NT2/D1 (cell line): Measurements from ENCODE around the gene NRG2.

ENCODE experiments used
- DNase-seq: peaks from one replicate; pipeline ENCODE4 v3.0.0-alpha.2; 2011; ENCODE audit warnings: low read depth, low spot score
- H3K27me3 ChIP-seq: 2 replicates; pipeline ENCODE4 v1.6.0; 2011; ENCODE audit warnings: mild to moderate bottlenecking; ENCODE audit not compliant: insufficient read length, insufficient read depth
- H3K36me3 ChIP-seq: 2 replicates; pipeline ENCODE4 v1.6.1; 2011; ENCODE audit warnings: mild to moderate bottlenecking, low read length, mixed read lengths; ENCODE audit not compliant: insufficient read depth, insufficient read length
- H3K4me1 ChIP-seq: 2 replicates; pipeline ENCODE4 v1.5.1; 2011; ENCODE audit not compliant: insufficient read depth, insufficient read length
- H3K4me3 ChIP-seq: 2 replicates; pipeline ENCODE4 v1.5.1; 2011; ENCODE audit warnings: low read depth; ENCODE audit not compliant: insufficient read length
- H3K9ac ChIP-seq: 2 replicates; pipeline ENCODE4 v1.6.0; 2011; ENCODE audit warnings: low read depth; ENCODE audit not compliant: insufficient read length
- H3K9me3 ChIP-seq: 2 replicates; pipeline ENCODE4 v1.5.1; 2011; ENCODE audit warnings: mild to moderate bottlenecking, low read length; ENCODE audit not compliant: insufficient read depth
- SUZ12 ChIP-seq: IDR thresholded peaks from 2 replicates; pipeline ENCODE4 v1.6.1; 2011; ENCODE audit not compliant: insufficient read length, insufficient read depth; ENCODE audit errors: extremely low read depth
- YY1 ChIP-seq: IDR thresholded peaks from 2 replicates; pipeline ENCODE4 v1.6.1; 2011; ENCODE audit not compliant: insufficient read length, insufficient read depth
- ZNF274 ChIP-seq: IDR thresholded peaks from 2 replicates; pipeline ENCODE4 v1.6.1; 2011; ENCODE audit warnings: mild to moderate bottlenecking, low read depth, low read length

NRG2 gene

DNA sequence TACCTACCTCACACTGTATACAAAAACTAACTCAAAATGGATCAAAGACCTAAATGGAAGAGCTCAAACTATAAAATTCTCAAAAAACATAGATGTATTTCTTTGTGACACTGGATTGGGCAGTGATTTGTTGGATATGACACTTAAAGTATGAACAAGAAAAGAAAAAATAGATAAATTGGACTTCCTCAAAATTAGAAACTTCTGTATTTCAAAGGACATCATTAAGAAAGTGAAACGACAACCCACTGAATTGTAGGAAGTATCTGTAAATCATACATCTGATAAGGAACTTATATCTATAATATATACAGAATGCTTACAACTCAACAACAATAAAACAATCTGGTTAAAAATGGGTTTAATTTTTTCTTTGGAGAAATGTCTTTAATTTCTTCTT is 96.7 kb downstream of the NRG2 start:
- Histone ChIP-seq H3K36me3 (no peaks in the 10 kb centered on the region), H3K4me3 (no peak overlapping the region), H3K9me3 (peaks cover 11% of the 10 kb centered on the region), H3K9ac (no peak overlapping the region), H3K4me1 (no peaks in the 10 kb centered on the region), H3K27me3 (no peaks in the 10 kb centered on the region)
- TF ChIP-seq ZNF274 (no peak), YY1 (no peak), SUZ12 (no peak)
- no peak for DNase-seq

DNA sequence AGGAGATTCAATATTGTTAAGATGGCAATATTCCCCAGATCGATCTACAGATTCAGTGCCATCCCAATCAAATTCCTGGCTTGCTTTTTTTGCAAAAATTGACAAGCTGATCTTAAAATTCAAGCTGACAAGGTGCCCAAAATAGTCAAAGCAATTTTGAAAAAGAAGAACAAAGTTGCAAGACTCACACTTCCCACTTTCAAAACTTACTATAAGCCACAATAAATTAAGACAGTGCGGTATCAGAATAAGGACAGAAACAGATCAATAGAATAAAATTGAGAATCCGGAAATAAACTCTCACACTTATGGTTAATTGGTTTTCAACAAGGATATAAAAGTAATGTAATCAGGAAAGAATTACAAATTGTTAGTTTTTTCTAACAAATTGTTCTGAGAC is 97.1 kb downstream of the NRG2 start:
- Histone ChIP-seq H3K9me3 (peaks cover 11% of the 10 kb centered on the region), H3K4me1 (no peaks in the 10 kb centered on the region), H3K27me3 (no peaks in the 10 kb centered on the region), H3K9ac (no peak overlapping the region), H3K36me3 (no peaks in the 10 kb centered on the region), H3K4me3 (no peak overlapping the region)
- DNase-seq = no peak
- TF ChIP-seq YY1 (no peak), ZNF274 (no peak), SUZ12 (no peak)

DNA sequence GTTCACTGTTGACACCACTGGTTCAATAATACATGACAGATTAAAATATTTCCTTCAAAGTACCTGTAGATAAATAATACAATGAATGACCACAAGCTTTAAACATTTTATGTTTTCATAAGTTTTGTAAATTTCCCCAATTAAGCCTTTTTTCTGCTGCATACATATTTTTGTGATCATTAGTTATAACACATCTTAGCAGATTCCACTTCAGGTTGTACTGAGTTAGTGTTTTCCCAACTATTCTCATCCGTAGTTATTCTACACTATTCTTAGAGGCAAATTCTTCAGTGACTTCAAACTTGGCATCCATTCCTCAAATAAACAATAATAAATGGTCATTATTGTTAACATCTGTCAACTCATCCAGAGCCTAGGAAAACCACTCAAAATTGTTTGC is 100.9 kb downstream of the NRG2 start:
- Histone ChIP-seq H3K9me3 (peaks cover 11% of the 10 kb centered on the region), H3K9ac (no peak overlapping the region), H3K4me1 (no peaks in the 10 kb centered on the region), H3K4me3 (no peak overlapping the region), H3K27me3 (no peaks in the 10 kb centered on the region), H3K36me3 (no peaks in the 10 kb centered on the region)
- TF ChIP-seq SUZ12 = no peak
- no peak for TF ChIP-seq YY1
- no peak for TF ChIP-seq ZNF274
- DNase-seq = no peak

DNA sequence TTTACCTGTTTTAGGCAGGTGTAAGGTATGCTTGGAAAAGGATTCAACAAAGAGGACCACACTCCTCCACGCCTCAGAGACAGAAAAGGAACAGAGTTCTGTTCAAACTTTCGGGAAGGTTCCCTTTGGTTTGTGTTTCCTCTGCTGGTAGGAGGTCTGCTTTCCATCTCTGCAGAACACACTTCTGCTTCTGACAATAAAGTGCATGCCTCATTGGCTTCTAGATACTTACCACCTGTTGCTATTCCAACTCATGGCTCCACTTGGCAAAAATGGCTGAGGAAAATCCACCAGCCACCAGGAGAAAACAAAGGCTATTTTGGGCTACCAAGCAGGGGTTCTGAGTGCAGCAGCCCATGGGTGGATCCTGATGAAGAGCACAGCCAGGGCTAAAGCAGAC is 112.7 kb downstream of the NRG2 start:
- Histone ChIP-seq H3K36me3 (no peaks in the 10 kb centered on the region), H3K27me3 (peaks cover 3% of the 10 kb centered on the region), H3K9me3 (no peaks in the 10 kb centered on the region), H3K4me3 (no peak overlapping the region), H3K9ac (no peak overlapping the region), H3K4me1 (peaks cover 4% of the 10 kb centered on the region)
- TF ChIP-seq SUZ12 (no peak), YY1 (no peak), ZNF274 (no peak)
- DNase-seq = no peak

DNA sequence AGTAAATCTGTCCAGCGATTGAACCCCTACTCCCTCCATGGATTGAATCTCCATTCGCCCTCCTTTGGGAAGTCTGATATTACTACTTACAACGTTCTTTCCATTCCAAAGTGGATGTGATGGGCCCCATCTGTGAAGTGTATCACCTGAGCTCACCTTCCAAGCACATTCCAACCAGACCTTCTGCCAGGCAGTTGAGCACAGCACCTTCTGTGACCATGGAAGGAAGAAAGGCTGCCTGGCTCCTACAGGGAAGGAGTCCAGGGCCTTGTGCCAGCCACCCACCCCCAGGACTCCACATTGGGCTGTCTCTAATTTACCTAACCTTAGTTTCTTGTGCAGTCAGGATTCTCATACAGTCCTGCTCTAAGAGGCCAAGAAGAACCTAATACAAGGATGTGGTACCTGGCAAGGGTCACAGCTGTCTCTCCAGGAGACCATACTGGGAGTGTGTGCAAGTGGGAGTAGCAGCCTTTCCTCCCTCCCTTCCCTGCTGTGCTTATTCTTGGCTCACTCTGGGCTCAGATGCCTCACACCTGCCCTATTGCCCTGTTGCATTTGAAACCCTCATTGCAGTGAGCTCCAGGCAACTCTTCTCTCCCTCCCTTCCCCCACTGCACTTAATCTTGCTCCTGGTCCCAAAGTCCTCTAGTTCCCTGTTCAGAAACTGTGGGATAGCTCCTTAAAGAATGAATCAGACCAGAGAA is 116.1 kb downstream of the NRG2 start:
- Histone ChIP-seq H3K36me3 (no peaks in the 10 kb centered on the region), H3K9ac (no peak overlapping the region), H3K27me3 (peaks cover 3% of the 10 kb centered on the region), H3K4me1 (peaks cover 4% of the 10 kb centered on the region), H3K9me3 (no peaks in the 10 kb centered on the region), H3K4me3 (no peak overlapping the region)
- no peak for DNase-seq
- TF ChIP-seq YY1 = no peak
- TF ChIP-seq ZNF274 = no peak
- no peak for TF ChIP-seq SUZ12

DNA sequence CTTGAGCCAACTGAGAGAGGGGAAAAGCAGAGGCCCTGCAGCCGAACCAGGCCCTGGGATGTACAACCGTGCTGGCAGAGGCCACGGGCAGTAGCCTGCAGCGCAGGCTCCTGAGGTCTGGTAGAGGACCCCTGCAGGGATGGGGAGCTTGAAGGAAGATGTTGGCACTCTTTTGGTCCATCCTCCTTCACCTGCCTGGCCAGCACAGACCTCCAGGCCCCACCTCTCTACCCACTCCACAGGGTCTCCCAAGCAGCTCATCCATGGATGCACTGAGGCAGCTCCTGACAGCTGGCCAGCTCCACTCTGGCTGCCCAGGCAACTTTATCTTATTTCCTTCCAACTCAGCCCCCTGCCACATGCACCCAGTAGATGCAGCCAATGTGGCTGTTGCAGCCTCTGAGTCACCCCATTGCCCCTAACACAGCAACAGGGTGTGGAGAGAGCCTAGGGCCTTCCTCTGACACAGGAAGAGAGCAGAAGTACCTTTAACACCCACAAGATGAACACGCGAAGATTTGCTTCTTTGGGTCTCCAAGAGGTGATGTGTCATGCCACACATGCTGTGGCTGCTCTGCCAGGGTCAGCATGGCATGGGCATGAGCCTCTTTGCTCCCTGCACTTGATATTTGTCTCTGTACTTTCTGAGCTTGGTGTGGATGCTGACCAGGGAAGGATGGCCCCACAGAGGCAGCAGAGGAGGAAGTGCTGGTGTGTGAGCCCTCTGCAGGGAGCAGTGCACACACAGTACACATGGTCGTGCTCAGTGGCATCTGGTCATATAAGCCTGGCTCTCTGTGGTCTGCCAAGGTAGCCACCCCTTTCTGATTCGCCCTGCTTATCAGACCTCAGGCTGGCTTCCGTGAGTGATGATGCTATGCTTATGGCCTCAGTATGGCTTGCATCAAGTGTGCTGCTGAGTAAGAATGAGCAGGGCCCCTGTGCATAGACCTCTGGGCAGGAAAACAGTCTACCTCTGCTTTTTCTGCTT is 117.2 kb downstream of the NRG2 start:
- H3K9ac ChIP-seq = no peak overlapping the region
- no peaks in the 10 kb centered on the region for H3K36me3 ChIP-seq
- no peaks in the 10 kb centered on the region for H3K9me3 ChIP-seq
- DNase-seq = no peak
- H3K4me1 ChIP-seq = peaks cover 4% of the 10 kb centered on the region
- peaks cover 3% of the 10 kb centered on the region for H3K27me3 ChIP-seq
- TF ChIP-seq ZNF274 (no peak), YY1 (no peak), SUZ12 (no peak)
- H3K4me3 ChIP-seq = no peak overlapping the region

DNA sequence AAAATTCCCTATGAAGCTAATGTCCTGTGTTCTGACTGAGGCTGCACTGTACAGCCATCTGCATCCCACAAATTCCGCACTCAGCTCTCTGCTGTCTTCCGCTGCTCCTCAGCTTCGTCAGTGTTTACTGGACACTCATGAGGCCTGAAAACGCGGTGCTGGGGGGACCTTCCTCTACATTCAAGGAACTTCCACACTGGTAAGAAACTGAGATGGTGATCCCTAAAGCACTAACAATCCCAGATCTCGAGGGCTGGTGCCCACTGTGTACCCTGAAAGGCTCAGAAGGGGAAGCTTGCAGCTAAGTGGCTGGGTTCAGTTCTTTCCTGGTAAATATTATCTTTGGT is 117.9 kb downstream of the NRG2 start:
- peaks cover 3% of the 10 kb centered on the region for H3K27me3 ChIP-seq
- H3K4me3 ChIP-seq = no peak overlapping the region
- DNase-seq = no peak
- H3K4me1 ChIP-seq = peaks cover 4% of the 10 kb centered on the region
- no peaks in the 10 kb centered on the region for H3K9me3 ChIP-seq
- H3K36me3 ChIP-seq = no peaks in the 10 kb centered on the region
- TF ChIP-seq SUZ12 (no peak), ZNF274 (no peak), YY1 (no peak)
- H3K9ac ChIP-seq = no peak overlapping the region
